T-helper 1 cell (primary cell): Measurements from ENCODE around the gene TSPEAR.

Source experiments
- DNase-seq, 5 donors: peaks; one replicate each; pipeline ENCODE4 v3.0.0-alpha.2; 2012 to 2020

The TSPEAR gene

DNA sequence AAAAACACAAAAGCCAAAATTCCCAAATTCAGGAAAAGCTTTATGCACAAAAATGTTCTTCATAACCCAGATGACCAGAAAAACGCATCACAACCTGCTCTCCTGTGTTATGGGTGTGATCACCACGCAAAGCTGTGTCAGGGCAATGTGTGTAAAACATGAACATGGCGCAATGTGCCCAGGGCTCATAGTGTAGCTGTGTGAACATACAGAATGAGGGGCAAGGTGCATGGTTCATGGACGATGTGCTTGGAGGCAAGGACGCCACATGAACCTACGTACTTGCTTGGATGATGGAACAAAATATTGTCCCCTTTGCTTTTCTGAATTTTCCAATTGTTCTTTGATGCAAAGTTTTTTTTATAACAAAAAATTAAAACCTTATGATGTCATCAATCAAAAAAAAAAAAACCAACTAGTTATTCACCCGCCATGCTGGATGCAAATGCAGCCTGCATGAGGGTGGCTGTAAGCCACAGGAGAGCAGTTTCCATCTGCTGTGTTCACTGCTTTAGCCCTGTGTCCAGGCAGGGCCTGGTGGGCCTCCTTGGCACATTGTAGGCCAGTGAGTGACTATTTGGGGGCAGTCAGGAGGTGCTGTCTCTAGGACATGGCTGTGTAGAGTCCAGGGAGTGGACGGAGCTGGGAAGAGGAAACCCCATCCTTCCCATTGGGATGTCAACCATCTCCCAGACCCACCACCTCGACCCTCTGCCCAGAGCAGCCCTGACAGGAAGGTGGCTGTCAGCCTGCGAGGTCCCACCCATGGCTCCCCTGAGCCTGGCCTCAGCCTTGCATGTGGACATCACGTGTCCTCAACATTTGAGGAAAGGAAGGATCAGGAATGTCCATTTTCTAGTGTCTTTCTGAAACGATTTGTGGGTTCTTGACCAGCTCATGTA is 185.0 kb downstream of the TSPEAR start:
- no peak for DNase-seq

DNA sequence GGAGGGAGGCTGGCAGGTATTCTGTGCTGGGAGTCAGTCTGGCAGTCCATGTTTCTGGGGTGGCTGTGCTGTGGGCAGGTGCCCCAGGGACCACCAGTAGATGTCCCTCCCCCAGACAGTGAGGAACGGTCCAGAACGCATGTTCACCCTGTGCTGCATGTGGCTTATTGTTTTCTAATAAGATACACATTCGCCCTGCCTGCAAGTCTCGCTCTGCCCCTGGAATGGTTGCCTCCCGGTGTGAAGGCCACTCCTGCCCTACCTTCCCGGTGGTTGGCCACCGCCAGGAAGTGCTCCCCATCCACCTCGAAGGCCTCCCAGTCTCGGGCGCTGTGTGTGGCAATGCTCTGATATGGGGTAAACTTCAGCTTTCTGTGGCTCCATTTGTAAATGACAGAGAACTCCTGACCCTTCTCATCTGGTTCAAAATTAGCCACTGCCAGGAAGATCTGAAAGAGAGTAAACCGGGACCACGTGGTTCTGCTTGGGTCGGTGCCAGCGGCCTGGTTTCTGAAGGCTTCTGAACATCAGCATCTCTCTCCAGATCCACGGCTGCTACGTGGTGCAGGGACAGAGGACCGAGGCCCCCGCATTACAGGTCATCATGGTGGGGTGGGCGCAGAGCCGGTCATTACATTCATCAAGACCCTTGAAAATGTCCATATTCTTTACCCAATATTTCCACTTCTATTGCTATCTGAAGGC is 185.8 kb downstream of the TSPEAR start:
- DNase-seq, result no peak

DNA sequence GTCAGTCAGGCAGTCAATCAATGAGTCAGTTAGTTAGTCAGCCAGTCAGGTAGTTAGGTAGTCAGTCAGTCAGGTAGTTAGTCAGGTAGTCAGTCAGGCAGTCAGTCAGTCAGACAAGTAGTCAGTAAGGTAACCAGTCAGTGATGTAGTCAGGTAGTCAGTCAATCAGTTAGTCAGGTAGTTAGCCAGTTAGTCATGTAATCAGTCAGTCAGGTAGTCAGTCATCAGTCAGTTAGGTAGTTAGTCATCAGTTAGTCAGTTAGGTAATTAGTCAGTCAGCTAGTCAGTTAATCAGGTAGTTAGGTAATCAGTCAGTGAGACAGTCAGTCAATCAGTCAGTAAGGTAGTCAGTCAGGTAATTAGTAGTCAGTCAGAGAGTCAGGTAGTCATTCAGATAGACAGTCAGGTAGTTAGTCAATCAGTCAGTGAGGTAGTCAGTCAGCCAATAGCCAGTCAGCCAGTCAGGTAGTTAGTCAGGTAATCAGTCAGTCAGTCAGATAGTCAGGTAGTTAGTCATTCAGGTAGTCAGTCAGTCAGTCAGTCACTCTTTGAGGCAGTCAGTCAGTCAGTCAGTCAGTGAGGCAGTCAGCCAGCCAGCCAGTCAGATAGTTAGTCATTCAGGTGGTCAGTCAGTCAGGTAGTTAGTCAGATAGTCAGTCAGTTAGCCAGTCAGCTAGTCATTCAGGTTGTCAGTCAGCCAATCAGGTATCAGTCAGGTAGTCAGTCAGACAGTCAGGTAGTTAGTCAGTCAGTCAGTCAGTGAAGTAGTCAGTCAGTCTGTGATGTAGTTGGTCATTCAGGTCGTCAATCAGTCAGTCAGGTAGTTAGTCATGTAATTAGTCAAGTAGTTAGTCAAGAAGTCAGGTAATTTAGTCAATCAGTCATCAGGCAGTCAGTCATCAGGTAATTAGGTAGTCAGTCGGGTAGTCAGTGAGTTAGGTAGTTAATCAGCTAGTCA is 186.7 kb downstream of the TSPEAR start:
- DNase-seq, result no peak

DNA sequence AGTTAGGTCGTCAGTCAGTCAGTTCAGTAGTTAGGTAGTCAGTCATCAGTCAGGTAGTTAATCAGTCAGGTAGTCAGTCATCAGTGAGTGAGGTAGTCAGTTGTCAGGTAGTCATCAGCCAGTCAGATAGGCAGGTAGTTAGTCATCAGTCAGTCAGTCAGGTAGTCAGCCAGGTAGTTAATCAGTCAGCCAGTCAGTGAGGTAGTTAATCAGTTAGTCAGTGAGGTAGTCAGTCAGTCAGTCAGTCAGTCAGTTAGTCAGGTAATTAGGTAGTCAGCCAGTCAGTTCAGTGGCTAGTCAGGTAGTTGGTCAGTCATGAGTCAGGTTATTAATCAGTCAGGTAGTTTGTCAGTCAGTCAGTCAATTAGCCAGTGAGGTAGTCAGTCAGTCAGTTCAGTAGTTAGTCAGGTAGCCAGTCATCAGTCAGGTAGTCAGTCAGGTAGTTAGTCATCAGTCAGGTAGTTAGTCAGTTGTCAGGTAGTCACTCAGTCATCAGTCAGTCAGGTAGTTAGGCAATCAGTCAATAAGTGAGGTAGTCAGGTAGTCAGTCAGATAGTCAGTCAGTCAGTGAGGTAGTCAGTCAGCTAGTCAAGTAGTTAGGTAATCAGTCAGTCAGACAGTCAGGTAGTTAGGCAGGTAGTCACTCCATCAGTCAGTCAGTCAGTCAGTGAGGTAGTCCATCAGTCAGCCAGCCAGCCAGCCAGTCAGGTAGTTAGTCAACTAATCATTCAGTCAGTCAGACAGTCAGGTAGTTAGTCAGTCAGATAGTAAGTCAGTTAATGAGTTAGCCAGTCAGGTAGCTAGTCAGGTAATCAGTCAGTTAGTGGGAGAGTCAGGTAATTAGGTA is 187.6 kb downstream of the TSPEAR start:
- DNase-seq, result no peak

DNA sequence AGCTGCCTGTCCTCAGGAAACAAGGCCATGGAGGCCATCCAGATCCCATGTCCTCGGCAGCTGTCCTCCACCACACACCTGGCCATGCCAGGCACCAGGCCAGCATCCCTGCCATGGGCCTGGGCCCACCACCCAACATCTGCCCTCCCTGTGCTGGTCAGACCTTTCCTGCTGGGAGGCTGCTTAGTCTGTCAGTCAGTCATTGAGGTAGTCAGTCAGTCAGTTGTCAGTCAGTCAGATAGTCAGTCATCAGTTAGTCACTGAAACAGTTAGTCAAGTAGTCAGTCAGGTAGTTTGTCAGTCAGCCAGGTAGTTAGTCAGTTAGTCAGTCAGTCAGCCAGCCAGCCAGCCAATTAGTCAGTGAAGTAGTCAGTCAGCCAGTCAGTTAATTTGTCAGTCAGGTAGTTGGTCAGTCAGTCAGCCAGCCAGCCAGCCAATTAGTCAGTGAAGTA is 188.6 kb downstream of the TSPEAR start:
- no peak for DNase-seq

DNA sequence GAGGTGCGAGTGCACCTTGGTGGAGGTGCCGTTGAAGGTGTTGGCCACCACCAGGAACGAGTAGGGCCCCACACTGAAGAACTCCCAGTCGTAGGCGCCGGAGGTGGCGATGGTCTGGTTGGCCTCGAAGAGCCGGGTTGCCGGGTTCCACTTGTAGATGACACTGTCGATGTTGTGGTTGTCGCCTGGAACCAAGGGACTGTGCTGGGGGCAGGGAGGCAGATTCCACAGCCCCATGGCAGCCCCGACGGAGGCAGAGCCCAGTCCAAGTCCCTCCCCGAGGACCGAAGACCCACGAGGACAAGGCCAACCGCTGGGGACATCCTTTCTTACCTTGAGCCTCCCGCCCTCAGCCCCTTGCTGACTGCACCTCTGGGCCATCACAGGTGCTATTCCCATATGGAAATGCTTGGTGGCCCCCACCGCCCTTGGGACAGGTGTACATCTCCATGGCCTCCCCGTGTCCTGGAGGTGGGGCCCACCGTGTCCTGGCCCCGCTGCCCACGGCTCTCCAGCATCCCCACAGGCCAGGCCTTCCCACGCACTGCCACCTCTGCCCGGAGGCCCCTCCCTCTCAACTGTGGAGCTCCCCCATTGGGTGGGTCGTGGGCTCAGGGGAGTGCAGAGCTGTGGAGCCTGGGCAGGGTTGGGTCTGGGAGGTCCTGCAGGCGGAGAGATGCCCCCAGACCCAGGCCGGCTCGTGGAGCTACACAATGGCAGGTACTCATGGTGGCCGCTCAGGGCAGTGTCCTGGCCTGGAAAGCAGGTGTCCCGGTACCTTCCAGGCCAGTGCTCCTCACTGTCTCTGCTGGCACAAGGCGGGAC is 189.2 kb downstream of the TSPEAR start:
- peak in 1 of 5 donors; percentile 7 for DNase-seq

DNA sequence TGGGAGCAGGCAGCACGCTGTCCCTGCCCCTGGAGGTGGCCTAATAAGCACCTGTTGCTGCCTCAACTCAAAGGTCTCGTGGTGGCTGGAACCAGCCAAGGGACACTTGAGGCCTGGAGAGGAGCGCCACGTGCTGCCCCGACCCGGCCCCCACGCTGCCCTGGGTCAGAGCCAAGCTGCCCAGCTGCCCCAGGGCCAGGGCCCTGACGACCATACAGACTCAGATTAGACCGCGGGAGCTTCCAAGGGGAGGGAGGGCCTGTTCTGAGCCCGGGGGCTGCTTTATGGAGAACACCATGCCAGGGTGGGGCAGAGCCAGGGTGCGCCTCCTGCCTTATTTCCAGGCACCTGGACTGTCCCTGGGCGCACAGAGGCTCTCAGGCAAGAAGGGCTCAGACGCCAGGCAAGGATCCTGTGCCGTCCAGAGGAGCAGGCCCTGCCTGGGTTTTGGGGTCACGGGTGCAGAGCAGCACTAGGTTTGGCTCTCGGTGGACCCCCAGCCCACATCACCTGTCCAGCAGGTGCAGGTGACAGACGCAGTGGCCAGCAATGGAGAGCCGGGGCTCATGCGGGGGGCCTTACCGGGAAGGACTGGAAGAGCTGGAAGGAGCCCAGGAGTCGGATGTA is 190.0 kb downstream of the TSPEAR start:
- DNase-seq, result peak in 1 of 5 donors; percentile 8

DNA sequence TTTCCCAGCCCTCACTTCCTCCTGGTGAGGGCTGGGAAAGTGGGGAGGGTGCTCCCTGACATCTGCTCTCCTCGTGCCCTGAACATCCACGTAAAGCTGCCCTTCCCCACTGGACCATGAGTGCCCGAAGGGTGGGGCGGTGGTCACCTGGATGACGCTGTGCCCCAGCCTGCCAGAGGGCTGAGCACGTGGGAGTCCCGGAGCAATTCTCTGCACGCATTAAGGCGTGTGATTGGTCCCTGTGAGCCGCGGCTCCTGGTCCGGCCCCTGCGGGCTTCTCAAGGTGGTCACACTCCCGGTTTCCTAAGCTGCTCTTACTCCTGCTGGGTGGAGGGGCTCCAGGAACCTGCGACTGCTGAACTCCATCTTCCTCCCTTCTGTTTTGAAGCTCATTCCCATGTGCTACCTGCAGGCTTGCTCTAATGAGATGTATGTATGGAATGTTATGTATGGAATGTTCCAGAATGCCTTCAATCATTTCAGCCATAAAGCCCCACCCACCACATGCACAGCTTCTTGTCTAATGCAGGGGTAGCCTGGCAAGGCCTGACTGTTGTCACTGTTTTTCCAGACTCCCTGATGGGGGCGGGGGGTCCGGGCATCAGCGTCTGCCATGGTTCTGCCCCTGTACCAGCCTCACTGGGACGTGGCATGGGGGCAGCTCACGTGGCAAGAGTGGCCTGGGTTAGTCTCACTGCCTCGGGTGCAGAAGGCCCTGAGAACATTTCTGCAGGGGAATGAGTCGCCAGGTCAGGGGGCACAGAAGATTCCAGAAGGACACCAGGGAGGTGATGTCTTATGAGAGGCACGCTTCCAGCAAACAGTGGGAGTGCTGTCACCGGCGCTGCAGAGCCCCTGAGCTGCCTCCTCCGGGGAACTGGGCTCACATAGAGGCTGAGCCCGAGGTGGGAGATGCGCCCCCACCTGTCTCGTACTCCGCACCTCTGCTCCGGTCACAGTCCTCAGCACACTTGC is 190.8 kb downstream of the TSPEAR start:
- no peak for DNase-seq

DNA sequence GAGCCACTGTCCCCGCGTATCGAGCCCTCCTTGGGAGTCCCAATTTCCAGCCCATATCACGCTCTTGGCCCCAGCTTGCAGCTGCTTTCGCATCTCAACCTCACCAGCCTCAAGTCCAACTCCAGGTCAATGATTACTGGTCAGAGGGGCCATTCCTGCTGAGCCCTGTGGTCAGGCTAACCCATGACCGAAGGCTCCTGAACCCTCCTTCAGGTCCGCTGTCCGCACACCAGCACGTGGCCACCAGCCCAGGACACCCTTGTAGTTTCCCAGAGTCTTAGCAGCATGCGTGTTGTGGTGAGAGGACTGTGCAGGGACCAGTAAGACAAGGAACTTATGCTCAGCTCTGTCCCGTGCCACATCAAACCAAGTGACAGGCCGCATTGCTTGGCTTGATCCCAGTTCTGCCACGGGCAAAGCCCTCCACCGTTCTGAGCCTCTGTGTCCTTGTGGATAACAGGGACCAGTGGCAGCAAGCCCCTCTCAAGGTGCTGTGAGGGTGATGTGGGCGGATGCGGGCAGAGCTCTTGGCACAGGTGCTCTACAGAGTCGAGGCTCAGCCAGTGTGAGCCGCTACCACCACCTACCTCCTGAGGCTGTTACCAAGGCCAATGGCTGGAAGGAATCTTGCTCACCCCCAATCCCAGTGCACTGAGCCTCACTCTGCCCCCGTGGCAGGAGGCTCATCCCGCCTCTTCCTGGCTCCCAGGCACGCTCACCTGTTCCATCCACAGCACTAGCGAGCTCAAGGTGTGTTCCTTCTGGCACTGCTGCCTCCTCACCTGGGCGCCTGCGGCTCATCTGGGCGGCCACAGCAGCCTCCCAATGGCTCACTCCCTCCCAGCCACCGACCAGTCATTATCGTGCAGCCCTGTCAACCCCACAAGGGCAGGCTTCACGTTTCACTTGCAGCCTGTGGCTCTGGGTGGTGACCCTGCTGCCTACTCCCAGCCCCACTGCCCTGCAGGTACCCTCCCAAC is 191.7 kb downstream of the TSPEAR start:
- no peak for DNase-seq

DNA sequence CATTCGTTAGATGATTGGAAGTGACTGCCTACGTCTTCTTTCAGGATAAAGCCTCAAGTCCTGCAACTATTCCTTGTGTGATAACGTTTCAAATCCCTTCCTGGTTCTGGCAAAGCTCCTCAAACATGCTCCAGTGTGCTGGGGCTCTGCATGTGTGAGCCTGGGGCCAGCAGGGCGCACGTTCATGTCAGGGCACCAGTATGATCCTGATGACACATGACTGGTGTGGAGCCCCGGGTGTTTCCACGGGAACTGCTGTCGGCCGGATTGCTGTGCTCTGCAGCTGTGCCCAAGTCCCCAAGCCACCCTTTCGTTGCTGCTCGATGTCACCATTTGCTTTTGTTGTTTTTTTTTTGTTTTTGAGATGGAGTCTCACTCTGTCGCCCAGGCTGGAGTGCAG is 192.7 kb downstream of the TSPEAR start:
- no peak for DNase-seq

DNA sequence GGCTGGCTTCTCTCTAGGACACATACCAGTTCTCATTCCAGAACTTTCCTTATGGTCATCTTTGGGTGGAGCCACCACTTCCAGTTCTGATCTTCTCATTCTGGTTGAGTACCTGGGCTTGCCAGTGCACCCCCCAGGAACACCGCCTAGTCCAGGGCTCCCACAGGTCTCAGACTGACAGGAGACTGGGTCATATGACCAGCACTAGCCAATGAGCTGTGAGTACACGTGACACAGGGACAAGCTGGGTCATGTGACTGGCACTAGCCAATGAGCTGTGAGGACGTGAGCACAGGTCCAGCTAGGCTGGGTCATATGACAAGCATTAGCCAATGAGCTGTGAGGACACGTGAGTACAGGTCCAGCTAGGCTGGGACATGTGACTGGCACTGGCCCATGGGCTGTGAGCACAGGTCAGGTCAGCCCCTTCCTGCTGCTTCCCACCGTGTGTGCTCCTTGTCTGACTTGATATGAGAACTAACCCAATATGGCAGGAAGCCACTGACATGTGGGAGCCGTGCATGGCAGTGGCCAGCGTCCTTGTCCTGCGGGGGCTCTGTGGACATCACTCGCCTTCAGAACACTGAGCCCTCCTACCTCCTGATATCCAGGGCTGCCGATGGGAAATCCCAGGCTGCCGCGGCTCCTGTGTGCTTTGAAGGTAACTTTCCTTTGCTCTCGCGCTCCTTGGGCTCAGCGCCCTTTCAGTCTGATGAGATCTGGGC is 194.0 kb downstream of the TSPEAR start:
- no peak for DNase-seq

DNA sequence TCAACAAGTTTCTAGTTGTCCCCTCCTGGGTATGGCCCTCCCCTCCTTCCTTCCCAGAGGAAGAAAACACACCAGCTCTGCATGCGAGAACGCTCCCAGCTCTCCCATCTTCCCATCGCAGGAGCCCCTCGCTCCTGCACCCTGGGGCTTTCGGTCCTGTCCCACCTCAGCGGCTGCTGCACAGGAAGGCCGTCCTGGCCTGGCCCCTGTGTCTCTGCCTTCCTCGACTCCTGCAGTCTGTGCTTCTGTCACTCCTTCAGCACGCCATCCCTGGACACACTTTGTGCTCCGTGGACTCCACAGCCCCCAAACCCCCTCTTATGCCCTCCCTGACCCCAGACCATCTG is 194.6 kb downstream of the TSPEAR start:
- DNase-seq, result no peak

DNA sequence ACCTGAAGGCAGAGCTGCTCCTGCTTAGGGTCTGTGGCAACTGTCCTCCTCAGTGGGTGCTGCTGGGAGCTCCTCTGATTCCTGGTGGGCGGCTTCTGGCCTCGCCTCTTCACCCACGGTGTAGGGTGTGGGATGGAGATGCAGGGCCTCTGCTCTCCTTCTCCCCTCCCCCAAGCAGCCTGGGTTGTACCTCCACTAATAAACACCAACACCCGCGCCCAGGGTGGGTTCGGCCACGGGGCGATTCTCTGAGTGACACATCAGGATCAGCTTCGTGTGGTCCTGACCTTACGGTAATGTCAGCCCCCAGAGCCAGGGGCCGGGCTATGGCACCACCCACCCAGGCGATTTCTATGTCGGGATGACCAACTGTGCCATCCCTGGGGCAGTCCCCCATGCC is 195.0 kb downstream of the TSPEAR start:
- no peak for DNase-seq

DNA sequence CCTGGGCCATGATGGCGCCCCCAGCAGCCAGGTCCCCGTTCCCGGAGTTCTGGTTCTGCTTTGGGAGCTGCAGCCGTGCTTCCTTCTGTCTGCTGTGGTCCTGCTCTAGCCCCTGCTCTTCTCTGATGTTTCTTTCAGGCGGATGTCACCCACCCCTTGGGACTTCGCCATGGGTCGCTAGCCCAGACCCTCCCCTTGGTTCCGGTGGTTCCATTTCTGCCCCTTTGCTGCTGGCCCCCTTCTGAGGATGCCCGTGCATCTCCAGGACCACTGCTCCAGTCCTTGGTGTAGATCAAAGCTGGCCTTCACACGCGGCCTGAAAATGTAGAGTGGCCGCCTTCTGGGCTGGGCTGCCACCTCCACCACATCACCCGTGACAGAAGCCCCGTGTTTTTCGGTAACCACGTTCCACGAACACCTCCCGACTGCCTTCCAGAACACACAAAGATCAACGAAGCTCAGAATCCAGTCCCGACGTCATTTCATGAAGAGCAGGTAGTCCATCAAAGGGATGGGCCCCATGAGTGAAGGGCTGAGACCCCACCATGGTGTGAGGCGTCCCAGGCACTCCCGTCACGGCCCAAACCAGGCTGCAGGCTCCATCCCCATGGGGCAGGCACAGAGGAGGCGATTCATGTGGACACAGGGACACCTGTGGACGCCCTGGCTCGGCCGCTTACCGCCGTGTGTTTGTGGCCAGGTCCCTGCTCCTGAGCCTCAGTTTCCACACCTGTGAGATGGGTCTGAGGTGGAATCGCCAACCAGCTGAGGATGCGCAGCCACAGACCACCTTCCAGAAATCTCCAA is 195.8 kb downstream of the TSPEAR start:
- no peak for DNase-seq

DNA sequence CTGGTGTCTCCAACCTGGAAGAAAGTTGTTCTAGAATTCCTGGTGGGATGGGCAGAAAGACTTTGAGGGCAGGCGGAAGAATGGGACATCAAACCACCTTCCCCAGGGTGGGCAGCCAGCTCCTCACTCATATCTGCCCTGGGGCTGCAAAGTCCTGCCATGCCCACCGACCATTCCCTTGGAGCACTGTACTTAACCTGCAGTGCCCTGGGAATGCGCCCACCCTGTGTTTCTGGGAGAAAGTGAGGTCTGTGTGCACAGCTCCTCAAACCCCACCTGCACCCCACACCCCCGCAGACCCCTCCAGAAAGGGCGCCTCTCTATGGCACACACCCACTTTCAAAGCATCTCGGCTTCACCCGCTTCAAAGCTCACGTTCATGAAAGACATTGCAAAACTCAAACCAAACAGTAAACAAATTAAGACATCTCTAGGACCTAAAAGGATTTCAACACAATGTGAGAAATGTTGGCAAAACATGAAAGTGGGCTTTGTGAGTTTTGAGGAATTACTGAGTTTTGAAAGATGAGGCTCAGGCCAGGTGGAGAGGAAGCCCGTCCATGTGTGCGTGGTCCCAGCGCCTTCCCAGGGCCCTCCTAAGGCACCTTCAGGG is 196.5 kb downstream of the TSPEAR start:
- no peak for DNase-seq

DNA sequence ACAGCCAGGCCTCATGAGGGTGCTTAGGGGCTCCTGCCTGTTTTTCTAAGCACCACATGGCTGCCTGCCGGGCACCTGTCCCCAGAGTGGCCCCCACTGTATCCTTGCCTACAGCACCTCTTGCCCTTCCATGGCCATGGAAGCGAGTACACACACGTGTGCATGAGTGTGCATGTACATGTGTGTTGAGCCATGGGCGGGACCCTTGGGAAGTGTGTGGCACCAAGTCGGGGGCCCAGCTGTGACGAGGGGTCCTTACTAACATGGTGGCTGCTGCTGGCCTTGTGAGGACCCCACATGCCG is 197.2 kb downstream of the TSPEAR start:
- DNase-seq, result no peak
